Measurements from ENCODE around the gene RETREG3. TPM values are rescaled to one million over a fixed set of nuclear protein-coding genes. Genes with fewer than 3 reads are reported as not detected.

RETREG3 gene
- polyA plus RNA-seq, 1 donor from 2014 or later: 34.6 TPM

- Histone ChIP-seq H2AFZ (ENCODE audit: low read depth, low read length) (no peak overlapping the region), H3K4me2 (ENCODE audit: low read length) (no peak overlapping the region), H3F3A (ENCODE audit: insufficient read depth, low read length, poor library complexity, severe bottlenecking) (no peaks in the 10 kb centered on the region), H3K79me2 (replicated peaks; ENCODE audit: insufficient read depth, low read length) (peaks cover 62% of the 10 kb centered on the region), H3K27ac (ENCODE audit: low read length) (no peak overlapping the region), H3K36me3 (ENCODE audit: insufficient read depth, low read length) (no peaks in the 10 kb centered on the region), H3K27me3 (ENCODE audit: insufficient read depth, low read depth, low read length) (no peaks in the 10 kb centered on the region), H3K9me2 (ENCODE audit: insufficient read depth, low read length) (no peaks in the 10 kb centered on the region), H3K9me3 (ENCODE audit: low read length) (no peaks in the 10 kb centered on the region), H3K4me3 (ENCODE audit: low read length) (no peak overlapping the region), H4K20me1 (ENCODE audit: insufficient read depth) (no peaks in the 10 kb centered on the region), H3K9ac (ENCODE audit: low read length) (no peak overlapping the region)
- TF ChIP-seq SMC3 (conservative IDR thresholded peaks at IDR 0.05; ENCODE audit: poor library complexity) (no peak), MXI1 (conservative IDR thresholded peaks at IDR 0.05; ENCODE audit: poor library complexity, severe bottlenecking) (no peak), CTCF (IDR thresholded peaks at IDR 0.05; ENCODE audit: poor library complexity, severe bottlenecking) (no peak), POLR2AphosphoS5 (IDR thresholded peaks at IDR 0.05) (no peak), RAD21 (conservative IDR thresholded peaks at IDR 0.05) (no peak), EP300 (conservative IDR thresholded peaks at IDR 0.05; ENCODE audit: poor library complexity, severe bottlenecking) (no peak), EZH2 (IDR thresholded peaks at IDR 0.05; ENCODE audit: borderline replicate concordance, insufficient read depth, low read length, poor library complexity, severe bottlenecking) (no peak), TAF1 (IDR thresholded peaks at IDR 0.05; ENCODE audit: low read depth) (no peak), REST (IDR thresholded peaks at IDR 0.05; ENCODE audit: borderline replicate concordance) (no peak)
Measured at GRCh38 chr17:42603318-42603717, 5.9 kb downstream of the RETREG3 start.

- Histone ChIP-seq H2AFZ (ENCODE audit: low read depth, low read length) (no peak overlapping the region), H3K4me3 (ENCODE audit: low read length) (no peak overlapping the region), H3K9me3 (ENCODE audit: low read length) (no peaks in the 10 kb centered on the region), H3K79me2 (replicated peaks; ENCODE audit: insufficient read depth, low read length) (peaks cover 26% of the 10 kb centered on the region), H3K27ac (ENCODE audit: low read length) (no peak overlapping the region), H3K27me3 (ENCODE audit: insufficient read depth, low read depth, low read length) (no peaks in the 10 kb centered on the region), H3K9me2 (ENCODE audit: insufficient read depth, low read length) (no peaks in the 10 kb centered on the region), H3K36me3 (ENCODE audit: insufficient read depth, low read length) (no peaks in the 10 kb centered on the region), H3F3A (ENCODE audit: insufficient read depth, low read length, poor library complexity, severe bottlenecking) (no peaks in the 10 kb centered on the region), H3K4me2 (ENCODE audit: low read length) (no peak overlapping the region), H4K20me1 (ENCODE audit: insufficient read depth) (no peaks in the 10 kb centered on the region), H3K9ac (ENCODE audit: low read length) (no peak overlapping the region)
- TF ChIP-seq TAF1 (IDR thresholded peaks at IDR 0.05; ENCODE audit: low read depth): no peak
- TF ChIP-seq RAD21 (conservative IDR thresholded peaks at IDR 0.05): no peak
- TF ChIP-seq MXI1 (conservative IDR thresholded peaks at IDR 0.05; ENCODE audit: poor library complexity, severe bottlenecking): no peak
- TF ChIP-seq POLR2AphosphoS5 (IDR thresholded peaks at IDR 0.05): no peak
- no peak for TF ChIP-seq EP300 (conservative IDR thresholded peaks at IDR 0.05; ENCODE audit: poor library complexity, severe bottlenecking)
- no peak for TF ChIP-seq REST (IDR thresholded peaks at IDR 0.05; ENCODE audit: borderline replicate concordance)
- TF ChIP-seq SMC3 (conservative IDR thresholded peaks at IDR 0.05; ENCODE audit: poor library complexity): no peak
- no peak for TF ChIP-seq EZH2 (IDR thresholded peaks at IDR 0.05; ENCODE audit: borderline replicate concordance, insufficient read depth, low read length, poor library complexity, severe bottlenecking)
- TF ChIP-seq CTCF (IDR thresholded peaks at IDR 0.05; ENCODE audit: poor library complexity, severe bottlenecking): no peak
Measured at GRCh38 chr17:42598905-42599304, 10.3 kb downstream of the RETREG3 start.

All from neural cell (in vitro differentiated cells).